ENCODE results near the gene NPAP1.

GRCh38 chr15:24676431-24676830 is 856 bp downstream of the NPAP1 start:
- TF ChIP-seq YY1 (IDR thresholded peaks at IDR 0.05; ENCODE audit: insufficient read depth, insufficient read length) = no peak
- no peak for TF ChIP-seq ZNF274 (IDR thresholded peaks at IDR 0.05; ENCODE audit: low read depth, low read length)
